ENCODE data around the gene ZSWIM5.
"Not testable (repeated sequence)": the region's sequence is repeated elsewhere in the genome, so short reads cannot be mapped to it uniquely, and the experiment has no call there.

Gene ZSWIM5

DNA sequence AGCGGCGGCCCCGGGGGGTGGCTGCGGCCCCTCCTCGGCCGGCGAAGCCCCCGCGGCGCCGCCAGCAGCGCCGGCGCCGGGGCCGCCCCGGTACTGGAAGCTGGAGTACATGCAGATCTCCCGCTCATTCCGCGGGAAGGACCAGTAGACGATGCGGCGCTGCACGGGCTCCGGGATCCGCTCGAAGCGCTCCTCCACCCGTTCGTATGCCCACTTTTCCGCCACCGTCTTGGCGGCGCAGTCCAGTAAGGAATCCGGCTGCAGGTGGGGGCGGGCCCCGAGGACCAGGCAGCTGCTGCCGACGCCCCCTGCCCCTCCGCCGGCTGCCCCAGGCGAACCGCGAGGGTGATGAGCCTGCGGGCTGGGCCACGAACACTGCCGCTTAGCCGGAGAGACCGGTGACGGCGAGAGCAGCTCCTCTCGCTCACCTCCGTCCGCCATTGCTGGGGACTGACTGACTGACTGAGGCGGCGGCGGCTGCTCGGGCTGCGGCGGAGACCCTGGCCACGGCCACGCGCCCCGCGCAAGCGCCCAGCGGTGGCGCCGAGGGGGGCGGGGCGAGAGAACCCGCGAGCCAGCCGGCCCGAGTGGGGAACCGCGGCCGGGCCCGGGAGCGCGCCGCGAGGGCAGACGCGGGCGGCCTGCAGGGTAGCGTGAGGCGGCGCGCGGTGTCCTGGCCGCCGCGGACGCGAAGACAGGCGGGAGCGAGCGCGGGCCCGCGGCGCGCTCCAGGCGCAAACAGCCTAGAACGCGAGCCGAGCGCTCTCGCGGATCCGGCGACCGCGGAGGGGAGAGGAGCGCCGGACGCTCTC lies at the start of gene ZSWIM5:
Gene ZSWIM5, minus strand, starts transcription at position 696 of the 812 bp plus-strand sequence. Its CDS starts 255 bp downstream, at position 441.
- DNase-seq (ENCODE audit: low read depth), result no peak
- peak within 1 kb of the TSS; percentile 67 for H3K4me3 ChIP-seq (ENCODE audit: low read depth, low read length)

DNA sequence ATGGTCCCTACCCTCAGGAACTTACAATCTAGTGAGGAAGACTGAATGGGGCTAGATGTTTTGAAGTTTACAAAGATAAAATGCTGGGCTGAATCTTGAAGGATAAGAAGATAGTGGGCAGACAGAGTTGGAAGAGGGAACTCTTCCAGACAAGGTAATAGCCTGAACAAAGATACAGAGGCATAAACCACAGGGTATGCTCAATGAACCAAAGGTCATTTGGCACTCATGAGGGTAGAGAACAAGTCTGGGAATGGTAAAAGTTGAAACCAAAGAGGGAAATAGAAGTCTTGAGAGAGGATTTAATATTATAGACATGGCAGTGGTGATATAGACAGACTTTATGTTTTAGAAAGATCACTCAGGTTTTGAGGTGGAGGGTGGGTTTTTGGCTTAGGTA lies 48.1 kb upstream of the ZSWIM5 start:
- DNase-seq (ENCODE audit: low read depth), result no peak

DNA sequence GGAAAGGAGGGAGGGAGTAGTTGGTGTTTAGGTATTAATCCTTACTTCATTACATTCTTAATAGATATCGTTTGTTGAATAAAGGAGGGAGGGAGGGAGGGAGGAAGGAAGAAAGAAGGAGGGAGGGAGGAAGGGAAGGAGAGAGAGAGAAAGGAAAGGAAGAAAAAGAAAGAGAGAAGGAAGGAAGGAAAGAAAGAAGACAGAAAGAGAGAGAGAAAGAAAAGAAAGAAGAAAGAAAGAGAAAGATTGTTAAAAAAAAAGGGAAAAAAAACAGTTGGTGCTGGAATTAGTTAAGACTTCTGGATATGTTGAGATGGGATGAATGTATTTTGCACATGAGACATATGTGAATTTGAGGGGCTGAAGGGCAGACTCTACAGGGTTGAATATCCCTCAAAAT lies 44.1 kb upstream of the ZSWIM5 start:
- no peak for DNase-seq (ENCODE audit: low read depth)
- H3K4me3 ChIP-seq (ENCODE audit: low read depth, low read length), result no peak overlapping the region

More for the DNA sequence above, 48.1 kb upstream of the ZSWIM5 start:
- H3K4me3 ChIP-seq (ENCODE audit: low read depth, low read length), result no peak overlapping the region

DNA sequence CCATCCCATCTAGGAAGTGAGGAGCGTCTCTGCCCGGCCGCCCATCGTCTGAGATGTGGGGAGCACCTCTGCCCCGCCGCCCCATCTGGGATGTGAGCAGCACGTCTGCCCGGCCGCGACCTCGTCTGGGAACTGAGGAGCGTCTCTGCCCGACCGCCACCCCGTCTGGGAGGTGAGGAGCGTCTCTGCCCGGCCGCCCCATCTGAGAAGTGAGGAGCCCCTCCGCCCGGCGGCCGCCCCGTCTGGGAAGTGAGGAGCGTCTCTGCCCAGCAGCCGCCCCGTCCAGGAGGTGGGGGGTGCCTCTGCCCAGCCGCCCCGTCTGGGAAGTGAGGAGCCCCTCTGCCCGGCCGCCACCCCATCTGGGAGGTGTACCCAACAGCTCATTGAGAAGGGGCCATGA lies 41.6 kb upstream of the ZSWIM5 start:
- DNase-seq (ENCODE audit: low read depth); H3K4me3 ChIP-seq (ENCODE audit: low read depth, low read length): not testable (repeated sequence)

DNA sequence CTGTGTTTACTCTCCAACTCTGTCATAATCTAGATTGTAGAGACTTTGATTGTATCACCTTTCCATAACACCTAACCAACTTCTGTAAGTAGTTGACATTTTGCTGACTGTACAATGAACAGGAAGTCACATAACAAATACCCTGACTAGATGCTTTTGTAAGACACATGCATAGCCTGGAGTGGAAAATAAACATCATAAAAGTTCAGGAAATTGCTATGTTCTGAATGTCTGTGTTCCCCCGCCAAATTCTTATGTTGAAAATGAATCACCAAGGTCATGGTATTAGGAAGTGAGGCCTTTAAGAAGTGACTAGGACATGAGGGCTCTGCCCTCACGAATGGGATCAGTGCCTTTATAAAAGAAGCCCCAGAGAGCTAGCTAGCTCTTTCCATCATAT lies 40.4 kb upstream of the ZSWIM5 start:
- H3K4me3 ChIP-seq (ENCODE audit: low read depth, low read length), result no peak overlapping the region
- DNase-seq (ENCODE audit: low read depth), result peak; percentile 43

DNA sequence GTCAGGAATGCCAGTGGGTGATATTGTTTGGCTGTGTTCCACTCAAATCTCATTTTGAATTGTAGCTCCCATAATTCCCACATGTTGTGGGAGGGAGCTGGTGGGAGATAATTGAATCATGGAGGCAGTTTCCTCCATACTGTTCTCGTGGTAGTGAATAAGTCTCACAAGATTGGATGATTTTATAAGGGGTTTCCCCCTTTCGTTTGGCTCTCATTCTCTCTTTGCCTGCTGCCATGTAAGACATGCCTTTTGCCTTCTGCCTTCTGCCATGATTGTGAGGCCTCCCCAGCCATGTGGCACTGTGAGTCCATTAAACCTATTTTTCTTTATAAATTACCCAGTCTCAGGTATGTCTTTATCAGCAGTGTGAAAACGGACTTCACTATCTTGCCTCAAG lies 40.0 kb upstream of the ZSWIM5 start:
- DNase-seq (ENCODE audit: low read depth); H3K4me3 ChIP-seq (ENCODE audit: low read depth, low read length): not testable (repeated sequence)

DNA sequence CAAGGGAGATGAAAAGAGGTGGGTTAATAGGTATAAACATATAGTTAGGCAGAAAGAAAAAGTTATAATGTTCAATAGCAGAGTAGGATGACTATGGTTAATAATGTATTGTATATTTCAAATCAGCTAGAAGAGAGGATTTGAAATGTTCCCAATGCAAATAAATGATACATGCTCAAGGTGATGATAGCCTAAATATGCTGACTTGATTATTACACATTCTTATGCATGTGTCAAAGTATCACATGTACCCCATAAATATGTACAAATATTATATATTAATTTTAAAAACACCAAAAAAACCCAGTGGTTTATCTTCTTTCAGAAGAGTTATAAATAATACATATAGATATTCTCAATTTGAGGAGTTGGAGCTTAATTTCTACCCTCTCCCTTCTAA lies 38.3 kb upstream of the ZSWIM5 start:
- no peak overlapping the region for H3K4me3 ChIP-seq (ENCODE audit: low read depth, low read length)
- DNase-seq (ENCODE audit: low read depth), result no peak

DNA sequence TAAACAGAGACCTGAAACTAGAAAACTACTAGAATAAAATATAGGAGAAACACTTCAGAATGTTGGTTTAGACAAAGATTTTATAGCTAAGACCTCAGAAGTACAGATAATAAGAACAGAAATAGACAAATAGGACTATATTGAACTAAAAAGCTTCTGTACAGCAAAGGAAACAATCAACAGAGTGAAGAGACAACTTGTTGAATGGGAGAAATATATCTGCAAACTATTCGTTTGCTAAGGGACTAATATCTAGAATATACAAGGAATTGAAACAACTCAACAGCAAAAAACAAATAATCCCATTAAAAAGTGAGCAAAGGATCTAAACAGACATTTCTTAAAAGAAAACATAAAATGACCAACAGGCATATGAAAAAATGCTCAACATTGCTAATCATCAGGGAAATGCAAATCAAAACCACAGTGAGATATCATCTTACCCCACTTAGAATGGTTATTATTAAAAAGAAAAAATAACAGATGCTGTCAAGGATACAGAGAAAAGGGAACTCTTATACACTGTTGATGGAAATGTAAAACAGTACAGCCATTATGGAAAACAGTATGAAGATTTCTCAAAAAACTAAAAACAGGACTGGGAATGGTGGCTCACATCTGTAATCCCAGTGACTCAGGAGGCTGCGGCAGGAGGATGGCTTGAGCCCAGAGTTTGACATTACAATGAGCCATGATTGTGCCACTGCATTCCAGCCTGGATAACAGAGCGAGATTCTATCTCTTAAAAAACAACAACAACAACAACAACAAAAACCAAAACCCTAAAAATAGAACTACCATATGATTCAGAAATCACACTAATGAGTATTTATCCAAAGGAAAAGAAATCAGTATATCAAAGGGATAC lies 37.3 kb upstream of the ZSWIM5 start:
- no peak for DNase-seq (ENCODE audit: low read depth)
- H3K4me3 ChIP-seq (ENCODE audit: low read depth, low read length), result no peak overlapping the region

DNA sequence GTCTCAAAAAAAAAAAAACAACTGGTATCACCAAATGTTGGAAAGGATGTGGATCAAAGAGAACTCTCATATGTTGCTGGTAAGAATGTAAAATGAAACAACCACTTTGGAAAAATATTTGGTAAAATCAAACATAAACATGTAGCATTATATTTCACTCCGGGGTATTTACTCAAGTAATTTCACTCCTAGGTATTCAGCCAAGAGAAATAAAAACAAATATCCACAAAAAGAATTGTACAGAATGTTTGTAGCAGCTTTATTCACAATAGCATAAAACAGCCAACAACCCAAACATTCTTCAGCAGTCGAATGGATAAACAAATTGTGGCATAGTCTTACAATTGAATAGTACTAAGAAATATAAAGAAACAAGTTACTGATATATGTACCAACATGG lies 32.4 kb upstream of the ZSWIM5 start:
- no peak overlapping the region for H3K4me3 ChIP-seq (ENCODE audit: low read depth, low read length)
- no peak for DNase-seq (ENCODE audit: low read depth)

DNA sequence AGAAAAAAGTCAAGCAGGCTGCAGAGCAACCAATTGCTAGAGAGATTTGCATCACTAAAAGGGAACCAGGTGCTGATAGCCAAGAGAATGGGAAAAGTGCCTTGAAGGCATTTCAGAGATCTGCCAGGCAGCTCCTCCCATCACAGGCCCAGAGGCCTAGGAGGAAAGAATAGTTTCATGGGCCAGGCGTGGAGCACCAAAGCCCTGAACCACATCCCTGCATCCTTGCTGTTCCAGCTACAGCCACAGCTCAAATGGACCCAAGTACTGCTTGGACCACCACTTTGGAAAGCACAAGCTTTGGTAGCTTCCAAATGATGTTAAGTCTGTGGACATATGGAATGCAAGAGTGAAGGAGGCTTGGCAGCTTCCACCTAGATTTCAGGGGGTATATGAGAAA lies 29.7 kb upstream of the ZSWIM5 start:
- no peak overlapping the region for H3K4me3 ChIP-seq (ENCODE audit: low read depth, low read length)
- DNase-seq (ENCODE audit: low read depth), result no peak

DNA sequence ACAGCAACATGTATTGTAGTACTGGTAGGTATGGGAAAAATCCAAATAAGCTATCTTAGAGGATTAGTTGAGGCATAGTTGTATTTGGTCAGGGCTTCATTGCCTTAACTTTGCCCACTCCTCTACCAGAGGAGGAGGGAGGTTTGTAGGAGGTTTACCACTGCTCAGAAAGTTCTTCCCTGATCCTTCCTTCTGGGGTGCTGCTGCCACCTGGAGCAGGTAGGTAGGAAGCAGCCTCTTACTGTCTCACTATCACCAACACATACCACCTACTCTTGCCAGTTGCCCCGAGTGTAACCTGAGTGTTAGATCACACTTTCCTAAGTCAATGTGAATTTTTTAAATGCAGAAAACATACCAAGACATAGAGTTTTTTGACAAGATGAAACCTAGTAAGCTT lies 24.1 kb upstream of the ZSWIM5 start:
- no peak for DNase-seq (ENCODE audit: low read depth)
- H3K4me3 ChIP-seq (ENCODE audit: low read depth, low read length), result no peak overlapping the region

DNA sequence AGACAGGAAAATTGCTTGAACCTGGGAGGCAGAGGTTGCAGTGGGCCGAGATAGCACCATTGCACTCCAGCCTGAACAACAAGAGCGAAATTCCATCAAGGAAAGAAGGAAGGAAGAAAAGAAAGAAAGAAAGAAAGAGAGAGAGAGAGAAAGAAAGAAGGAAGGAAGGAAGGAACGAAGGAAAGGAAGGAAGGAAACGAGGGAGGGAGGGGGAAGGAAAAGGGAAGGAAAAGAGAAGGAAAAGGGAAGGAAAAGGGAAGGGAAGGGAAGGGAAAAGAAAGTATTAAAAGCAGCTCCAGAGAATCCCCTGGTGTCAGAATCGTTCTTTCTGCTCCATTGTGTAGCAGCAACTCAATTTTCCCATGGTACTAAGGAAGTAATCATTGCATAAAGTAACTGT lies 19.2 kb upstream of the ZSWIM5 start:
- DNase-seq (ENCODE audit: low read depth), result no peak
- no peak overlapping the region for H3K4me3 ChIP-seq (ENCODE audit: low read depth, low read length)

DNA sequence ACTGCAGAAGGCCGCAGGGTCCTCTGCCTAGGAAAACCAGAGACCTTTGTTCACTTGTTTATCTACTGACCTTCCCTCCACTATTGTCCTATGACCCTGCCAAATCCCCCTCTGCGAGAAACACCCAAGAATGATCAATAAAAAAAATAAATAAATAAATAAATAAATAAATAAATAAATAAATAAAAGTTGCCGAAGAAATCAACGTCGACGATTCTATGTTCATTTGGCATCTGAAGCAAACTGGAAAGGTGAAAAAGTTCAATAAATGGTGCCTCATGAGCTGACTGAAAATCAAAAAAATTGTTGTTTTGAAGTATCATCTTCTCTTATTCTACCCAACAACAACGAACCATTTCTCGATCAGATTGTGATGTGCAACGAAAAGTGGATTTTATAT lies 17.3 kb upstream of the ZSWIM5 start:
- DNase-seq (ENCODE audit: low read depth); H3K4me3 ChIP-seq (ENCODE audit: low read depth, low read length): not testable (repeated sequence)

DNA sequence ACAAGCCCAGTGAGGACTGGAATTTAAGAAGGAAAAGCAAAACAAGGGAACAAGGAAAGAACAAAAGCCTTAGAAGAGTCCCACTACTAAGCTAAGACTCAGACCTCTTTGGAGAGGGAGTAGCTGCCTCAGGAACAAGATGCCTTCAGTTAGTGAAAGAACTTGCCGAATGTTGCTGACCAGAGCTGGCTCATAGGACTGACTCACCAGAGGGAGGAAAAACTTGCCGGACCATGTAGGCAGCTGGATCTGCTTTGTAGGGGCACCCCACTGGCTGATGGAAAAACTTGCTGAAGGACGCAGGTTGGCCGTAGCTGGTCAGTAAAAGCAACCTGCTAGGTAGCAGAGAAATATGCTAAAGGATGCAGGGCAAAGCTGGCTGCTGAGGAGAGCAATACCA lies 15.3 kb upstream of the ZSWIM5 start:
- DNase-seq (ENCODE audit: low read depth), result no peak

DNA sequence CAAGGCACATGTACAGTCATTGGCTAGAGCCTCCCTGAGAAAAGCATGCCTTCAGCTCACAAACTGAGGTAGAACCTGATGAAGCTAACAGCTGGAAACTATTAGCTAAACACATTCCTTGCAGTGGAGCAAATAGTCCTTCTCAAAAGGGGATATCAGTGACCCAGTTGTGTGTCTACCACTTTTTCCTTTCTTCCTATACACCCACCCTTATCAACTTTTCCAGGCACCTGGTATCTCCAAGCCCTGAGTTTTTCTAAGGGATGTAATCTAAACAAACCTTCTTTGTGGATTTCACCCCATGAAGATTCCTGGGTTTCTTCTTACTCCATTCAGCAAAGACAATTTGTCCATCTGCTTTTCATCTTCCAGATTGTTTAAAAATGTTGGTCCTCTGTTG lies 10.5 kb upstream of the ZSWIM5 start:
- no peak for DNase-seq (ENCODE audit: low read depth)

More for the DNA sequence above, 15.3 kb upstream of the ZSWIM5 start:
- H3K4me3 ChIP-seq (ENCODE audit: low read depth, low read length), result no peak overlapping the region

DNA sequence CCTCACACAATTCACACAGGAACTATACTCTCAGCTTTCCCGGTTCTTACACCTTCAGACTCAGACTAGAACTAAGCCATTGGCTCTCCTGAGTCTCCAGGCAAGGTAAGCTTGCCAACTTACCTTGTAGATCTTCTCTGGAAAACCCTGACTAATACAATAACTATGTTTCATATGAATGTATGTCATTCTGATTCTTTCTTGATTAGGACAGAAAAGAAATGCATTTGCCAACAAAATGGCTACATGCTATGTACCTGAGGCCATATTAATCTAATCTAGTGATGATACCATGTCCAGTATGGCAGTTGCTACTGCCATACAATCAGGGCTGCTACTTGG lies 9.8 kb upstream of the ZSWIM5 start:
- no peak overlapping the region for H3K4me3 ChIP-seq (ENCODE audit: low read depth, low read length)
- no peak for DNase-seq (ENCODE audit: low read depth)

More for the DNA sequence above, 10.5 kb upstream of the ZSWIM5 start:
- H3K4me3 ChIP-seq (ENCODE audit: low read depth, low read length), result no peak overlapping the region

DNA sequence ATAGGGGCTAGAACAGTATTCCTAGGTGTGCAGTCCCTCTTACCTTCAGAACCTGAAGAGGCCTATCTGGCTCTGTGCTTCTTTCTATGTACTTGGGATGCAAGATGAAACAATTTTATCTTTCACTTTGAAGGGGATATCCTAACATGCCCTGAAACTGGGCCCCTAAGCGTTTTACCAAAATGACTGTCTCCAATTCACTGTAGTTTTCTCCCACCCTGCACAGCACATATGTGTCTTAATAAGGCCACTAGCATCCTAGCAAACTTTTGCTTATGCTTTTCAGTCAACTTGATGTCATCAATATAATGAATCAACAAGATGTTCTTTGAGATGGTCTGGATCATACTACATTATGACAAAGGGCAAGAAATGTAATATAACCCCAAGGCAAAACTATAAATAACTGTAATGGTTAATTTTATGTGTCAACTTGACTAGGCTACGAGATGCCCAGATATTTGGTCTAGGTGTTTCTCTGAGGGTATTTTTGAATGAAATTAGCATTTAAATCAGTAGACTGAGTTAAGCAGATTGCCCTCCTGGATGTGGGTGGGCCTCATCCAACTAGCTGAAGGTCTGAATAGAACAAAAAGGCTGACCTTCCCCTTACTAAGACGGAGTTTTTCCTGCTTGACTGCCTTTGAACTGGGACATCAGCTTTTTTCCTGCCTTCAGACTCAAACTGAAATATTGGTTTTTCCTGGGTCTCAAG lies 9.2 kb upstream of the ZSWIM5 start:
- no peak for DNase-seq (ENCODE audit: low read depth)
- no peak overlapping the region for H3K4me3 ChIP-seq (ENCODE audit: low read depth, low read length)

DNA sequence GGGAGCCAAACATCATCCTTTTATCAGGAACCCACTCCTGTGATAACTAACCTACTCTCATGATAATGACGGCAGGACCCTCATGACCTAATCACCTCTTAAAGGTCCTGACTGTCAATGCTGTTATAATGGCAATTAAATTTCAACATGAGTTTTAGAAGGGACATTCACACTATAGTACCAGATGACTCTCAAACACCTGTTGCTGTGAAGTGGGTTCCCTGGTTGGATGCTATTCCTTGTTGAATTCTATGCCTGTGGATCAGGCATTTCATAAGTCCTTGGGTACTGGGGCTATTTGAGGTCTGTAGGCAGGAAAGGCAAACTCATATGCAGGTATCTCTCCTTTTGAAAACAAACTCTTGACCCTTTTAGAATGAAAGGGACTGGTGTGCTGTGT lies 7.5 kb upstream of the ZSWIM5 start:
- DNase-seq (ENCODE audit: low read depth), result no peak

DNA sequence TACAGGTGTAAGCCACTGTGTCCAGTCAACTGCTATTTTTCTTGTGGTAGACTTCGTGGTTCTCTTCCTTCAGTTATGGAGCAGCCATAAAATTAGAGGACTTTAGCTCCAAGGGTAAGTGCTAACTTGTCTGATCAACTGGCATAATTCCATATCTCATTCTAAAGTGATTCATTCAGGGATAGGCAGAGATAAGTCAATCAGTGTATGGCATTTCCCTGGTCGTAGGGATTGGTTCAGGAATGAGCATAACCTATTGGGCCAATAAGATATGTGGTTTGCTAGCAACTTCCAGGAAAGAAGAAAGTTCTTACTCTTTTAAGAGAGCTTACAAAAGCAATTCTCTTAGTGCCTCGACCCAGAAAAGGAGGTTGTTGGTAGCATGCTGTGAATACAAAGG lies 4.7 kb upstream of the ZSWIM5 start:
- DNase-seq (ENCODE audit: low read depth), result no peak
- no peak overlapping the region for H3K4me3 ChIP-seq (ENCODE audit: low read depth, low read length)

More for the DNA sequence above, 7.5 kb upstream of the ZSWIM5 start:
- H3K4me3 ChIP-seq (ENCODE audit: low read depth, low read length), result no peak overlapping the region

All from skeletal muscle cell (primary cell).